Measurements from ENCODE around the gene TTI1.

The TTI1 gene
- total RNA-seq, result 22.7 to 48.3 reads per million in 2 donors

DNA sequence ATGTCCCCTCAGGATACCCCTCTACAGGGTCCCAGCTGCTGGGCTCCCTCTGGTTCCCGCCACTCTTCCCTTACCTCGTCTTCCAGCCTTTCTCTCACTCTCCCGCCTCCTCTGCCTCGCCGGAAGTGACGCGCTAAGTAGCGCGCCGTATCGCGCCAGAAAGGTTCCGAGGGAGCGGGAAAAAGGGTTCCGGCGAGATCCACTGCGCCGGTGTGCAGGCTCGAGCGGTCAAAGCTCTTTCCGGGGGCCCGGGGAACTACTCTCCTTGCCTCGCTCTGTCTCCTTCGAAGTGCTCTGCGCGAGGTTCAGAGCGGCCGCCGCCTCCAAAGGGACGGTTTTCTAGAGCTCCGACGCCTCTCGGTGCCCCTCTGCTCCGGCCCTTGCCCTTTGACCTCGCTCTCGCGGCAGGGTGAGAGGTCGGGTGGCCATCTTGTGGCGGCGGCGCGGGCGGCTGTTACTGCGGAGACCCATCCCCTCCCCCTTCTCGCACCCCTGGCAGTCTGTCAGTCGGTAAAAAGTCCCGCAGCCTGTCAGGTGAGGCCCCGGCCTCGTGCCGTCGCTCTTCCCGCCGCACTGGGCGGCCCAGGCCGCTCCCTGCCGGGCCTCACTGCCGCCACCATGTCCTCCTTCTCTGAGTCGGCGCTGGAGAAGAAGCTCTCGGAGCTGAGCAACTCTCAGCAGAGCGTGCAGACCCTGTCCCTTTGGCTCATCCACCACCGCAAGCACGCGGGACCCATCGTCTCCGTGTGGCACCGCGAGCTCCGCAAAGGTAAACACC is at the start of gene TTI1, which contains the start of gene RPRD1B:
TSS of gene TTI1 (minus strand) at position 127 of the 778 bp plus-strand sequence. CDS start 19,640 bp downstream, outside the sequence.
TSS of gene RPRD1B (plus strand) at position 417 of the 778 bp plus-strand sequence. CDS start at position 619, 202 bp downstream.
- DNase-seq, result peak; percentile 82

GRCh38 chr20:38082894-38083293 is 49.6 kb upstream of the TTI1 start:
- no peak for DNase-seq

GRCh38 chr20:38081575-38081974 is 48.3 kb upstream of the TTI1 start:
- DNase-seq, result no peak

DNA sequence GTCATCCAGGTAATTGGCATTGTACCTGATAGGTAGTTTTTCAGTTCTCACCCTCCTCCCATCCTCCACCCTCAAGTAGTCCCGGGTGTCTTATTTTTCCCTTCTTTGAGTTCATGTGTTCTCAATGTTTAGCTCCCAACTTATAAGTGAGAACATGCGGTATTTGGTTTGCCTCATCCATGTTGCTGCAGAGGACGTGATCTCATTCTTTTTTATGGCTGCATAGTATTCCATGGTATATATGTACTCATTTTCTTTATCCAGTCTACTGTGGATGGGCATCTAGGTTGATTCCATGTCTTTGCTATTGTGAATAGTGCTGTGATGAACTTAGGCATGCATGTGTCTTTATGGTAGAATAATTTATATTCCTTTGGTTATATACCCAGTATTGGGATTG is 46.1 kb upstream of the TTI1 start:
- DNase-seq, result no peak

GRCh38 chr20:38078084-38078483 is 44.8 kb upstream of the TTI1 start:
- no peak for DNase-seq

DNA sequence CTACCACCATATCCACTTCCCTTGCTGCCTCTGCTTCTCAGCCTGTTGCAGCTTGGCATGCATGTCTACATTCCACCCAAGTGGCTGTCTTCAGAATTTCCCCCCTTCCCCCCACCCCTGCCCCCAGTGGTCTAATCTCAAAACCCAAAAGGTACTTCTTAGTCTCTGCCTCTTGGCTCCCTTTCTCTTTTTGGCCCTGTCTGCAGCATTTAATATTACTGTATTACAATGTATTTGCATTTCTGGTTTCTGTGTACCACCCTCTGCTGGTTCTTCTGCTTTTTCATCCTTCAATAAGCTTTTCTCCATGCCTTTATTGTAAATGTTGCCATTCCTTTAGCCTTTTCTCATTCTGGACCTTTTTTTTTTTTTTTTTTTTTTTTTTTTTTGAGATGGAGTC is 43.3 kb upstream of the TTI1 start:
- no peak for DNase-seq

- DNase-seq, result no peak
Observed at GRCh38 chr20:38075161-38075998, 42.1 kb upstream of the TTI1 start.

GRCh38 chr20:38073307-38074071 is 40.2 kb upstream of the TTI1 start:
- no peak for DNase-seq

DNA sequence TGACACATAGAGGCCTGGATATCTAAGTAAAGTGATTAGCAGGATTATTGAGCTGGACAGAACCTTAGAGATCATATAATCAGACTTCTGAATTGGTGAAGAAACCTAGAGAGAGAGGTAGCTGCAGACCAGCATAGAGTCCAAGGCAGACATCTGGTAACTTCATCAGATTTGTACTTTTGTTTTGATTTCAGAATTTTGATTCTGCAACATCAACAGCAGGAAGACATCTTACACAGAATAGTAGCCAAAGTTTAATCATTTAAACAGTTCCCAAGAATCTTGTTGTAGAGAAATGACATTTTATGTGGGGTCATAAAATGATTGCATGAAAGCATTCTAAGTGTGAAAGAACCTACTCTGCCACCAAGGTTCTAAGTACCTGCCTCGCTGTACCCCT is 39.6 kb upstream of the TTI1 start:
- DNase-seq, result no peak

GRCh38 chr20:38067717-38068365 is 34.6 kb upstream of the TTI1 start:
- DNase-seq, result no peak

DNA sequence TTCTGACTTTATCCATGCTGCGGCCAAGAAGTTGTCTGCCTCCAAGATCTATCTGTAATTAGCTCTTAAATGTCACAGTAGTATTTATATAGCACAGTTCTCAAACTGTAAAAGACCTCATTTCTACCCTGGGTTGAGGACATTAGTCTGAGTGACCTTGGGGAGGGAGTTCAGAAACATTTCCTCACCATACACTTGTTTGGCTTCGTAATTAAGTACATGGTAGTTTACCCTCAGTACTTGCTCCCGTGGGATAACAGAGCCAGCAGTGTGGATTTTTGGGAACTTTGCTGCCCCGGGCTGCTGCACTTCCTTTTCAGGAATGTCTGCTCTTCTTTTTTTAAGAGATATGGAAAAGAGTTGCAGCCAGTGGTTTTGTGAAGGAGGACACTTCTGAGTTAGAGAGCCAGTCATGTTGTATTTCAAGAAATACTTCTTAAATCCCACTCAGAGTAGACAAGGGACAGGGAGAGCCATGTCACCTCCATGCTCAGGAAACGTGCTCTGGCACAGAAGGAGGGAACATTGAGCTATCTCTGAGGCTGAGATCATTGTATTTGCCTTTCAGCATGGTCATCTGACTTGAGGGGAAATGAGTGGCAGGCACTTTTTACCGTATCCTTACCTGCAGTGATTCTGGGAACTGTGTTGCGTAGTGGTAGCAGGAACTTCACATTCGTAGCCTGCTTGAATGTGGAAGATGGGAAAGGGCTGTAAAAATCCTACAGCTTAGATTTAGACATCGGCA is 33.9 kb upstream of the TTI1 start:
- DNase-seq, result no peak

- DNase-seq, result no peak
Observed at GRCh38 chr20:38065764-38066375, 32.6 kb upstream of the TTI1 start.

DNA sequence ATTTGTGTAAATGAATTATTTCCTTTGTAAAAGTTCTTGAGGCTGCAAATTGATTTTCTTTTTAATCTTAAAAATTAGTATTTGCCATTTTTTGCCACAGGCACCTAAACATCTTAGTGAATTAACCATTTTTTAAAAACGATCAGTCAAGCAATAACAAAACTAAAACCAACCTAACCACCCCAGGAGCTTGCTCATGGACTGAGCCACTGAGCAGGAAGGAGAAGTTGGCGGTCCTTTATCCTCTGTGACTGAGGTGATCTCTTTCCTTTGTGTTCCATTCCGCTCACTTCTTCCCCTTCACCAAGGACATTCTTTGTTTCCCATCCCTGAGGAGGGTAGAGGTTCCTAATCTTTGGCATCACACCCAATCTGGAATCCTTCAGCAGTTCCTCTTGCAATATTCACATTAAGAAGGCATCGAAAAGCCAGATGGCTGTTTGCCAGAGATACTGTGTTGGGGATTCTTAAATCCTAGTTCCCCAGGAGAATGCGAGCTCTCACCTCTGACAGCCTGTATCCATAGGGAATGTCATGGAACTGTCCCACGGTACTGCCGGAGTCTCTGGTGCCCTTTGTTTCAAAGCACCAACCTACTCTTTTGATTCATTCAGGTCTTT is 30.8 kb upstream of the TTI1 start:
- no peak for DNase-seq

DNA sequence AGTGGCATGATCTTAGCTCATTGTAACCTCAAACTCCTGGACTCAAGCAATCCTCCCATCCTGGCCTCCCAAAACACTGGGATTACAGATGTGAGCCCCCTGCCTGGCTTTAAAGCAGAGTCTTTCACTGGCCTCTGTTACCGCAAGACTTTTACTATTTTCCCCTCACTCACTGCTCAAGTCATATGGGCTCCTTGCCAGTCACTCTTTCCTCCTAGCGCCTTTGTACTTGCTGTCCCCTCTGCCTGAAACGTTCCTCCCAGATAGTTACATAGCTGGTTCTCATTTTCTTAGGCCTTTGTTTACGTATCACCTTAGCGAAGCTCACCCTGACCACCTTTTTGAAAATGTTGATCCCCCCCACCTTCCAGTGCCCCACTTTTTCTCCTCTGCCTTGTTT is 29.6 kb upstream of the TTI1 start:
- no peak for DNase-seq

- DNase-seq, result no peak
Observed at GRCh38 chr20:38061109-38061508, 27.9 kb upstream of the TTI1 start.

GRCh38 chr20:38060536-38060935 is 27.3 kb upstream of the TTI1 start:
- DNase-seq, result no peak

DNA sequence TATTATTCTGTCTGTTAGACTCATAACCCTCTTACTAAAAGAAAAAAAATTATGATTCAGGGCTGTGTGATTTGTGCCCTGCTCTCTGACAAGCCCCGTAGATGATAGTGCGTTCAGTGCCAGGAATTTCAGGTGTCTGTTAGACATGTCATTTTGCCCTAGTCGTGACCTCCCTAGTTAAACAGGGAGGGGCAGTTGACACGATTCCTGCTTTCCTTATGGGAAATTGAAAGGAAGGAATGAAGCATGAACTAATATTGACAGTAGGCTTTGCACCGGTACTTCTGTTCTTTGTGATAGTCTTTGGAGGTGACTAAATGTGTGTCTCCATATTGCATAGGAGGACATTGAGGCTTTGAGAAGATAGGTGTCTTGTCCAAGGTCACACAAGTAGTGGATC is 26.6 kb upstream of the TTI1 start:
- no peak for DNase-seq

DNA sequence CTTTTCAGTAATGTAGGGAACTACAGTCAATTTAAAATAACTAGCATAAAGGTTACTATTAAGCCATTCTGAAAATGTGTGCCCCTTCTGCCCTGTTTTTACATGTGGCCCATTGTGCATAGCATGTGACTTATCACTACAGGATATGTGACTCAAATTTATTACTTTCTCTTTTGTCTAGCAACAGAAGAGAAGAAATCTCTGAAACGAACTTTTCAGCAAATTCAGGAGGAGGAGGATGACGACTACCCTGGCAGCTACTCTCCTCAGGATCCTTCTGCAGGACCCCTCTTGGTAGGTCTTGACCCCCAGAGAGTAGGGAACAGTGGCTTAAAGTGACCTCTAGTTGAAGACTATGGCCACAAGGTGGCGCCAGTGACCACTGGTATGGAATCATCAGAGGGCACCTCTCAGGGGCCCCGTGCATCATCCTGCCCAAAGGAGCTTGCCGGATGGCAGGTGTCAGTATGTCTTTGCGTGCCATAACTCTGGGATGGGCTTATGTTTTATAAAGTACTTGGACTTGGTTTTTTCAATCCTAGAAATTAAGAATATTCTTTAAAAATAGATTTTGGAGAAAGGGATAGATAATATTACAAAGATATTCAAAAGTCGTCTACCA is 24.2 kb upstream of the TTI1 start:
- peak; percentile 81 for DNase-seq

DNA sequence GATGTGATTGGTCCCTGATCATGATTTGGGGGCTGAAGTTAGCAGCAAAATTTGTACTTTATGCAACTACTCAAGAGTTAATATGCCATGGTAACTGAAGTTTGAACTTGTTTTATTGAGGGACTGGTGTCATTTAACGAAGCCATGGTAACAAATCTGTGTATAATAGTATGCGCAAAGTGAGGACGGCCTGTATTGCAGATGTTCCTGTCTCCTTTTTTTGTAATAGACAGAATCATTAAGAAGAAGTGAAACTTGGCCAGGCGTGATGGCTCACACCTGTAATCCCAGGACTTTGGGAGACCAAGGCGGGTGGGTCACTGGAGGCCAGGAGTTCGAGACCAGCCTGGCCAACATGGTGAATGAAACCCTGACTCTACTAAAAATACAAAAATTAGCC is 22.6 kb upstream of the TTI1 start:
- DNase-seq, result no peak

- no peak for DNase-seq
Observed at GRCh38 chr20:38055294-38055693, 22.0 kb upstream of the TTI1 start.

All from T-helper 9 cell (primary cell).